Astrocyte (in vitro differentiated cells and primary cell): ENCODE results near the gene KCNMA1. TPM values are rescaled to one million over a fixed set of nuclear protein-coding genes. Genes with fewer than 3 reads are reported as not detected.
A peak's percentile ranks its signal among the peaks of the same experiment; 100 is the strongest.

Source experiments
- DNase-seq: peaks from one replicate; pipeline ENCODE4 v3.0.0-alpha.2; 2010; ENCODE audit warnings: low read depth
- FAIRE-seq: peaks from 2 replicates; lab custom pipeline; 2011; peaks lifted over from hg19 to GRCh38; lab: Jason Lieb, UNC
- H2AFZ ChIP-seq: 2 replicates; pipeline ENCODE4 v1.6.0; 2012; ENCODE audit warnings: low read depth, low read length, inconsistent platforms
- H3K27ac ChIP-seq: 2 replicates; pipeline ENCODE4 v1.5.1; 2011; ENCODE audit warnings: low read depth, low read length, inconsistent platforms
- H3K27me3 ChIP-seq: 2 replicates; pipeline ENCODE4 v1.6.0; 2011; ENCODE audit warnings: low read length, inconsistent platforms; ENCODE audit not compliant: insufficient read depth
- H3K36me3 ChIP-seq: 2 replicates; pipeline ENCODE4 v1.5.1; 2011; ENCODE audit warnings: low read length, inconsistent platforms; ENCODE audit not compliant: insufficient read depth
- H3K4me1 ChIP-seq: 2 replicates; pipeline ENCODE4 v1.5.1; 2011; ENCODE audit warnings: low read length, inconsistent platforms; ENCODE audit not compliant: insufficient read depth
- H3K4me2 ChIP-seq: 2 replicates; pipeline ENCODE4 v1.6.0; 2012; ENCODE audit warnings: low read length, inconsistent platforms
- H3K4me3 ChIP-seq: 2 replicates; pipeline ENCODE4 v1.5.1; 2011; ENCODE audit warnings: low read depth, mild to moderate bottlenecking, low read length, inconsistent platforms; ENCODE audit not compliant: insufficient read depth
- H3K79me2 ChIP-seq: 2 replicates; pipeline ENCODE4 v1.6.0; 2012; ENCODE audit warnings: mild to moderate bottlenecking, low read length, inconsistent platforms; ENCODE audit not compliant: insufficient read depth
- H3K9ac ChIP-seq: 2 replicates; pipeline ENCODE4 v1.6.0; 2012; ENCODE audit warnings: mild to moderate bottlenecking, low read length, inconsistent platforms
- H3K9me3 ChIP-seq: 2 replicates; pipeline ENCODE4 v1.5.1; 2012; ENCODE audit warnings: low read depth, mild to moderate bottlenecking, low read length, inconsistent platforms; ENCODE audit not compliant: insufficient read depth
- H4K20me1 ChIP-seq: 2 replicates; pipeline ENCODE4 v1.6.0; 2012; ENCODE audit warnings: low read length, inconsistent platforms; ENCODE audit not compliant: insufficient read depth
- H3K27ac Mint-ChIP-seq: one replicate; pipeline ENCODE4 v1.8.0; 2021; ENCODE audit warnings: mild to moderate bottlenecking, mixed read lengths; ENCODE audit not compliant: unreplicated experiment
- H3K27me3 Mint-ChIP-seq: one replicate; pipeline ENCODE4 v1.8.0; 2021; ENCODE audit warnings: low read depth, mixed read lengths; ENCODE audit not compliant: unreplicated experiment
- H3K36me3 Mint-ChIP-seq: one replicate; pipeline ENCODE4 v1.8.0; 2021; ENCODE audit warnings: low read depth, mixed read lengths; ENCODE audit not compliant: unreplicated experiment
- H3K4me1 Mint-ChIP-seq: one replicate; pipeline ENCODE4 v1.8.0; 2021; ENCODE audit warnings: low read depth, mixed read lengths; ENCODE audit not compliant: unreplicated experiment
- H3K4me3 Mint-ChIP-seq: one replicate; pipeline ENCODE4 v1.8.0; 2021; ENCODE audit warnings: mild to moderate bottlenecking, moderate library complexity, mixed read lengths; ENCODE audit not compliant: unreplicated experiment
- H3K9me3 Mint-ChIP-seq: one replicate; pipeline ENCODE4 v1.8.0; 2021; ENCODE audit warnings: mild to moderate bottlenecking, mixed read lengths; ENCODE audit not compliant: unreplicated experiment
- CTCF ChIP-seq: IDR thresholded peaks from 2 replicates; pipeline ENCODE4 v1.5.1; 2011; ENCODE audit warnings: low read depth, mild to moderate bottlenecking, inconsistent platforms, low read length, moderate library complexity; ENCODE audit not compliant: insufficient read depth
- EZH2 ChIP-seq: IDR thresholded peaks from 2 replicates; pipeline ENCODE4 v1.6.1; 2012; ENCODE audit warnings: mild to moderate bottlenecking, low read length, inconsistent platforms; ENCODE audit not compliant: insufficient read depth
- total RNA-seq: library from RNA; stranded (reverse); gene quantifications from 2 replicates; pipeline ENCODE4 v1.2.1, GENCODE V29; 2021

The KCNMA1 gene
- total RNA-seq, 1 donor from 2014 or later, result 45.8 TPM

GRCh38 chr10:77320971-77321471 is 316.6 kb downstream of the KCNMA1 start:
- H3K79me2 ChIP-seq, result no peaks in the 10 kb centered on the region
- peaks cover 4% of the 10 kb centered on the region for H3K27me3 ChIP-seq
- peak overlapping the region; percentile 63 for H3K27ac ChIP-seq
- peaks cover 21% of the 10 kb centered on the region for H3K4me1 Mint-ChIP-seq
- peak overlapping the region; percentile 39 for H3K4me2 ChIP-seq
- H3K4me1 ChIP-seq, result peaks cover 23% of the 10 kb centered on the region
- H2AFZ ChIP-seq, result no peak overlapping the region
- peaks cover 4% of the 10 kb centered on the region for H3K36me3 Mint-ChIP-seq
- peak; percentile 94 for DNase-seq
- H3K27me3 Mint-ChIP-seq, result no peaks in the 10 kb centered on the region
- H3K4me3 ChIP-seq, result no peak overlapping the region
- no peaks in the 10 kb centered on the region for H3K36me3 ChIP-seq
- no peaks in the 10 kb centered on the region for H4K20me1 ChIP-seq
- H3K9me3 ChIP-seq, result no peaks in the 10 kb centered on the region
- peak overlapping the region; percentile 6 for H3K9ac ChIP-seq
- H3K9me3 Mint-ChIP-seq, result peaks cover 6% of the 10 kb centered on the region
- FAIRE-seq, result peak; percentile 89
- TF ChIP-seq EZH2 (no peak), CTCF (no peak)
- H3K4me3 Mint-ChIP-seq, result no peak overlapping the region
- peak overlapping the region; percentile 29 for H3K27ac Mint-ChIP-seq

GRCh38 chr10:77319557-77319956 is 318.1 kb downstream of the KCNMA1 start:
- Histone ChIP-seq H4K20me1 (no peaks in the 10 kb centered on the region), H3K4me2 (no peak overlapping the region), H3K4me3 (no peak overlapping the region), H3K4me1 (peaks cover 23% of the 10 kb centered on the region), H3K9me3 (no peaks in the 10 kb centered on the region), H3K79me2 (no peaks in the 10 kb centered on the region), H3K27ac (no peak overlapping the region), H2AFZ (no peak overlapping the region), H3K27me3 (peaks cover 4% of the 10 kb centered on the region), H3K9ac (no peak overlapping the region), H3K36me3 (no peaks in the 10 kb centered on the region)
- H3K36me3 Mint-ChIP-seq, result peaks cover 4% of the 10 kb centered on the region
- peaks cover 6% of the 10 kb centered on the region for H3K9me3 Mint-ChIP-seq
- DNase-seq, result peak; percentile 62
- H3K4me1 Mint-ChIP-seq, result peaks cover 21% of the 10 kb centered on the region
- TF ChIP-seq EZH2 (no peak), CTCF (no peak)
- no peak for FAIRE-seq
- H3K27ac Mint-ChIP-seq, result peak overlapping the region; percentile 14
- H3K4me3 Mint-ChIP-seq, result no peak overlapping the region
- no peaks in the 10 kb centered on the region for H3K27me3 Mint-ChIP-seq

- TF ChIP-seq EZH2 (no peak), CTCF (no peak)
- FAIRE-seq (no peak), DNase-seq (no peak)
- H3K27me3 ChIP-seq, result peaks cover 4% of the 10 kb centered on the region
- no peaks in the 10 kb centered on the region for H3K36me3 ChIP-seq
- H3K4me2 ChIP-seq, result no peak overlapping the region
- no peaks in the 10 kb centered on the region for H4K20me1 ChIP-seq
- H3K27me3 Mint-ChIP-seq, result no peaks in the 10 kb centered on the region
- no peak overlapping the region for H3K9ac ChIP-seq
- no peak overlapping the region for H3K4me3 Mint-ChIP-seq
- no peak overlapping the region for H2AFZ ChIP-seq
- no peak overlapping the region for H3K27ac Mint-ChIP-seq
- no peaks in the 10 kb centered on the region for H3K9me3 ChIP-seq
- peaks cover 6% of the 10 kb centered on the region for H3K9me3 Mint-ChIP-seq
- H3K36me3 Mint-ChIP-seq, result peaks cover 4% of the 10 kb centered on the region
- H3K4me3 ChIP-seq, result no peak overlapping the region
- H3K4me1 ChIP-seq, result peaks cover 23% of the 10 kb centered on the region
- H3K27ac ChIP-seq, result no peak overlapping the region
- H3K4me1 Mint-ChIP-seq, result peaks cover 19% of the 10 kb centered on the region
- no peaks in the 10 kb centered on the region for H3K79me2 ChIP-seq
Observed at GRCh38 chr10:77318739-77319138, 318.9 kb downstream of the KCNMA1 start.
